ENCODE measurements around the gene RAB20. TPM values are rescaled to one million over a fixed set of nuclear protein-coding genes. Genes with fewer than 3 reads are reported as not detected.

Gene RAB20
- total and polyA plus RNA-seq, 10 of the 15 experiments (the other 5 are each of a cell fraction or from before 2014, with no cell fraction given) = 0.48 to 33.1 (median 9.6) TPM

DNA sequence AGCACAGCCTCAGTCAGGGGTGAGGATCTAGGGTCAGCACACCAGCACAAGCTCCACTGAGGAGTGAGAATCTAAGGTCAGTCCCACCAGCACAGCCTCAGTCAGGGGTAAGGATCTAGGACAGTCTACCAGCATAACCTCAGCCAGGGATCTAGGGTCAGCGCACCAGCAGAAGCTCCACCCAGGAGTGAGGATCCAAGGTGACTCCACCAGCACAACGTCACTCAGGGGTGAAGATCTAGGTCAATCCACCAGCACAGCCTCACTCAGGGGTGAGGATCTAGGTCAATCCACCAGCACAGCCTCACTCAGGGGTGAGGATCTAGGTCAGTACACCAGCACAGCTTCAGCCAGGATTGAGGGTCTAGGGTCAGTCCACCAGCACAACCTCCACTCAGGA, 64.5 kb downstream of the RAB20 start:
- Histone ChIP-seq H3K9me3 (replicated peaks; ENCODE audit: control insufficient read depth, insufficient read depth, low read length) (peaks cover 2% of the 10 kb centered on the region; the same call in 1 of the 3 replicates), H3K36me3 (ENCODE audit: control insufficient read depth in 2 of 2, insufficient read depth in 2 of 2, low read length in 1 of 2) (no peaks in the 10 kb centered on the region), H3K4me2 (ENCODE audit: control insufficient read depth, insufficient read depth) (no peak overlapping the region), H3K27ac (ENCODE audit: control insufficient read depth, insufficient read depth) (no peak overlapping the region), H4K20me1 (ENCODE audit: control insufficient read depth, insufficient read depth) (no peaks in the 10 kb centered on the region), H3K4me1 (ENCODE audit: control insufficient read depth, insufficient read depth, low read length) (no peaks in the 10 kb centered on the region), H3K4me3 (no peak overlapping the region), H3K27me3 (replicated peaks in 1 of 2; ENCODE audit: control insufficient read depth in 2 of 2, insufficient read depth in 2 of 2, low read length in 1 of 2) (no peaks in the 10 kb centered on the region), H3K79me2 (ENCODE audit: control insufficient read depth, insufficient read depth, low read length) (no peaks in the 10 kb centered on the region), H3K9ac (ENCODE audit: control insufficient read depth, insufficient read depth, low read length) (no peak overlapping the region), H2AFZ (ENCODE audit: control insufficient read depth, low read depth, low read length) (no peak overlapping the region)
- no TSS peak for BruUV-seq (replicated peaks)
- no peak for TF ChIP-seq KAT2A (conservative IDR thresholded peaks at IDR 0.05; ENCODE audit: control insufficient read depth, low read depth, low read length)
- no peak for TF ChIP-seq SMC3 (IDR thresholded peaks at IDR 0.05; ENCODE audit: borderline replicate concordance, low read length)
- no peak for TF ChIP-seq YY1 (IDR thresholded peaks at IDR 0.05; ENCODE audit: low read depth, low read length)
- no peak for TF ChIP-seq MLLT1 (IDR thresholded peaks at IDR 0.05)
- no peak for TF ChIP-seq RCOR1 (conservative IDR thresholded peaks at IDR 0.05; ENCODE audit: low read depth, low read length)
- no peak for TF ChIP-seq IRF3 (IDR thresholded peaks at IDR 0.05)
- no peak for TF ChIP-seq CBX5 (IDR thresholded peaks at IDR 0.05; ENCODE audit: low read depth)
- no peak for TF ChIP-seq NRF1 (conservative IDR thresholded peaks at IDR 0.05; ENCODE audit: low read depth, low read length)
- TF ChIP-seq RAD51 (IDR thresholded peaks at IDR 0.05) = no peak
- no peak for TF ChIP-seq NBN (IDR thresholded peaks at IDR 0.05)
- FAIRE-seq (no peak), DNase-seq (ENCODE audit: low read depth, low spot score) (no peak), ATAC-seq (no peak)
- ChIA-PET RAD21 (ENCODE audit: unreplicated experiment) (no interaction called here), SMC1A (ENCODE audit: uncharacterized antibody, unreplicated experiment) (no interaction called here), POLR2A (no interaction called here), CTCF (no interaction called here)
- 43% methylated on average over 2 of the region's 2 CpGs for WGBS (ENCODE audit: insufficient coverage, insufficient replicate concordance, low lambda C conversion rate, missing lambda C conversion rate)
- in situ Hi-C loops (cut with MboI) = no loop called here
- intact Hi-C loops (cut with micrococcal nuclease; ENCODE audit: unreplicated experiment) = no loop called here
